Measurements from ENCODE around the gene TRPC6. TPM values are rescaled to one million over a fixed set of nuclear protein-coding genes. Genes with fewer than 3 reads are reported as not detected.

TRPC6 gene
- total RNA-seq (2022; extraction: Qiagen RNA extraction), result 0.60 to 0.96 TPM (median 0.73 TPM) in 5 replicates

DNA sequence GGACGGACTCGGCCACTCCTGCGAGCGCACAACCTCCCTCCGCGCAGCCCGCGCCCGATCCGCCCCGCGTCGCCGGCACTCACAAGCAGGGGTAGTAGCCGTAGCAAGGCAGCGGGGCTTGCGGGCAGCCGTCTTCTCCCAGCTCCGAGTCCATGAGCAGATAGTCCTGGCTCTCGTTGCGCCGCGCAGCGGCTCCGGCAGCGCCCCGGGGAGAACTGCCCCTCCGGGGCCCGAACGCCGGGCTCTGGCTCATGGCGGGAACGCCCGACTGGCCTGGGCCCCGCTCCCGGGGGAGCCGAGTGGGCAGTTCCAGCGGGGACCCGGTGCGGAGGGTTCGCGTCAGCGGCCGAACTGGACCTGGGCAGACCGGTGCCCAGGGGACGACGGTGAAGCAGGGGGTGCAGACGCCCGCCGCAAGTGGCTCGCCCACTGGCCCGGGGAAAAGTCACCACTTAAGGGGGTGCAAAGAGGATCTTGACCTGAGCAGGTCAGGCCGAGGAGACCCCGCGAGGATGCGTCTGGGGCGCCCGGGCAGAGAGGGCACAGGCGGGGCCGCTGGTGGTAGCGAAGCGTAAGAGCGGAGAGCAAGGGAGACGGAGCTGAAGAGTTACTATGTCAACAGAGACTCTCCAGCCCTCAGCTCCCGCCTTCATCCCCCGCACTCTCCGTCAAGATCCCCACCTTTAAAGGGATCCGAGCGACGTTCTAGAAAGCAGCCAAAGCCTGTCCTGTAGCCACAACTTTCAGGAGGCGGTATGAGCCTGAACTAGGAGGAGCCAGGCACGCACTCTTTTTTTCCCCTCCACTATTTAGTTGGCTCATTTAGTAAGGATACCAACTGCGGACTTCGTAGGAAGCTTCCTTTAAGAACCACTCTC is at the start of gene TRPC6:
Gene TRPC6 (minus strand): TSS at position 757 of the 878 bp plus-strand sequence. CDS start 504 bp downstream, at position 253.

Data from A549 treated with Mapracorat at 1 μM for 4 hours (cell line).